Psoas muscle (tissue), 8 donors: ENCODE data around the gene CGB7. TPM values are rescaled to one million over a fixed set of nuclear protein-coding genes. Genes with fewer than 3 reads are reported as not detected.

ENCODE experiments used
- ATAC-seq, 4 donors: fragments of 200-7000 bp; cut with Tn5 transposase; one replicate each; pipeline ENCODE4 v1.9.1; 2020; ENCODE audit warnings: moderate library complexity in 3 of 4, mild to moderate bottlenecking in 2 of 4
- DNase-seq, 2 donors: peaks; one replicate each; pipeline ENCODE4 v3.0.0-alpha.2; 2020
- H3K27ac ChIP-seq: fragments of 200-600 bp; one replicate; pipeline ENCODE4 v1.8.0; 2022
- H3K27me3 ChIP-seq, 3 donors: fragments of 200-600 bp in 1 of 3; one replicate each; pipeline versions ENCODE4 v1.6.1 to v1.8.0; 2013 to 2022; ENCODE audit warnings: low read length in 2 of 3, mild to moderate bottlenecking in 2 of 3, moderate library complexity in 1 of 3; ENCODE audit not compliant: insufficient read depth in 3 of 3
- H3K36me3 ChIP-seq, 2 donors: fragments of 200-600 bp in 1 of 2; one replicate each; pipeline versions ENCODE4 v1.6.1 to v1.8.0; 2013 to 2022; ENCODE audit warnings: low read depth in 1 of 2, mild to moderate bottlenecking in 1 of 2, moderate library complexity in 1 of 2; ENCODE audit not compliant: insufficient read depth in 1 of 2
- H3K4me1 ChIP-seq: fragments of 200-600 bp; one replicate; pipeline ENCODE4 v1.8.0; 2022
- H3K4me3 ChIP-seq: fragments of 200-600 bp; one replicate; pipeline ENCODE4 v1.8.0; 2022; ENCODE audit warnings: mild to moderate bottlenecking
- H3K9me3 ChIP-seq: fragments of 200-600 bp; one replicate; pipeline ENCODE4 v1.8.0; 2022
- CTCF ChIP-seq: fragments of 200-600 bp; IDR thresholded peaks from one replicate; pipeline ENCODE4 v1.8.0; 2022; ENCODE audit warnings: antibody characterized with exemption
- WGBS, 3 donors: extraction: QIAGEN DNeasy Blood & Tissue Kit; methylation state at CpG; one replicate each; pipeline versions ENCODE4 v1.1.6 to v1.1.7; 2013; 5-methylcytosine and 5-hydroxymethylcytosine counted together
- intact Hi-C, 2 donors: fragments of 100-400 bp; cut with DNase I; formaldehyde crosslinking; loops; one replicate each; pipeline versions ENCODE4 v1.11.0 to v1.14.2; 2022
- polyA plus RNA-seq, 3 donors: library from polyadenylated mRNA; stranded (reverse); fragments of 200-250 nt; gene quantifications; one replicate each; pipeline ENCODE4 v1.2.3, GENCODE V29; 2013
- total RNA-seq, 4 donors: library from RNA; stranded (reverse); fragmentation: NEBNext Ultra II Directional in 2 of 4; extraction: Animal tissue kit (Norgen Biotek cat#: 25700) in 2 of 4; gene quantifications; one replicate each; pipeline versions ENCODE4 v1.2.1 to v1.2.4, GENCODE V29; 2021 to 2023
- donor health status: healthy with polysubstance abuse.
- donor health status: DM: no; HTN: no; CAD: no; lungs with moderate emphysema.
- donor health status: Bipolar disorder and iron deficiency.
- donor health status: healthy.
- donor health status: DM: yes; HTN: yes; CAD: no.
- donor health status: DM: no; HTN: no; CAD: no.
- donor health status: DM: no; HTN: no; CAD: no.
- donor health status: DM: yes; HTN: yes; CAD: no.

Gene CGB7
- total and polyA plus RNA-seq, 7 donors, result 0.20 to 1.1 (median 0.46) TPM

DNA sequence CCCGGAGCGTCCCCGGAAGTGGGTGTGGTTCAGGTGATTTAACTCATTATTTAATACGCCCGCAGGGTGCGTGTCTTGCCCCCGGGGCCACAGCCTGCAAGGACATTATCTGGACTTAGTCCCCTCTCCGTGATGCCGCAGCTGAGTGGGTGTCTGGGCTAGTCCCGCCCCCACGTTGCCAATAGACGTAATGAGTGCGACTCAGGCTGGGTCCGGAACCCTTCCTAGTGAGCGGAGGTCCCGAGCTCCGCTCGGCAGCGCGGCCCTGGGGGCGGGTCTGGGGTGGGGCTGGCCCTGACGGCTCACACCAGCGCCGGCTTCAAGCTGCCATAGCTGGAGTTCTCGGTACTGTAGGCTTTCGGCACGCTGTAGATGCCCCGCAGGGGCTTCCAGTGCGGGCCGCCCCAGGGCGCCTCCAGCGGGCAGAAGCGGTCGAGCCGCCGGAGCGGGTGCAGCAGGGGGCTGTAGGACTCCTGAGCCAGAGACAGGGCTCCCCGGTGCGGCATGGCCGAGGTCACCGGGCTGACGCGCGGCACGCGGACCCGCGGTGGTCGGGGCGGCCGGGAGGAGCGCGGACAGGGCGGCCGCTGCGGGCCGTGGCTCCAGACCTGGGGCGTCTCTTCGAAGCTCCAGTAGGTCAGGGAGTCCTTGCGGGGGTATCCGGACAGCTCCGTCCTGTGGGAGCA lies 39.7 kb downstream of the CGB7 start:
- intact Hi-C loops, result no loop called here
- H3K27me3 ChIP-seq, result no peaks in the 10 kb centered on the region
- peaks cover 7% of the 10 kb centered on the region for H3K4me1 ChIP-seq
- peak overlapping the region; percentile 66 for H3K4me3 ChIP-seq
- peak; percentile 50 for TF ChIP-seq CTCF
- H3K36me3 ChIP-seq, result peaks cover 12 to 29% of the 10 kb centered on the region in 2 donors
- peak; percentile 62 to 80 for DNase-seq
- no peaks in the 10 kb centered on the region for H3K9me3 ChIP-seq
- H3K27ac ChIP-seq, result no peak overlapping the region
- ATAC-seq, result peak; percentile 71 to 78 (median 75)
- 0 to 1% (median 1%) methylated on average over 59 to 62 of the region's 62 CpGs for WGBS, 3 donors

DNA sequence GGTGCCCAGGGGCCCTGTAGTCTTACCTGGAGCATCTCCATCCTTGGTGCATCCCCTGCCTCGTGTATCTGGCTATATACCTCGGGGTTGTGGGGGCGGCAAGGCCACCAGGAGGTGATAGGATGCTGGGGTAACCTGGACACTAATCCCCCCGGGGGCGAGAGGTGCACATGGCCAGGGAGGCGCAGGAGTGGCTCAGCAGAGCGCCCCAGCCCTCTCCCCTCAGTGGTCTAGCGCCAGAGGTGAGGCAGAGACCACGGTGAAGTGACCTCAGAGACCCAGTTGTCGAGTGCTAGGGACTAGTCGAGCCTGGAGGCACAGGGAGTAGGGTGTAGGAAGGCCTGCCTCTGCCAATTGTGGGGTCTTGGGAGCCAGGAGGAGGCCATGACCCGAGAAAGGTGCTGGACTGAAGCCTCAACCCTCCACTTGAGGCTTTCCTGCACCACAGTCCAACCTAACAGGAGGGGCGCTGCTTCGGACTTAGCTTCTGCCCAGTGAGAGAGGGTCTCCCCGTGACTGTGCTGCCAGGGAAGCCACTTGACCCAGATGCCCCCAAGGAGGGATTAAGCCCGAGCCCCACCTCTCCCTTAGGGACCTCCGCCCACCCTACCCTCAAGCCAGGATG lies 40.4 kb downstream of the CGB7 start, which contains the start of gene LHB:
Gene LHB, minus strand, starts transcription at position 51 of the 625 bp plus-strand sequence. Its CDS starts 10 bp downstream, at position 41.
- peaks cover 12 to 34% of the 10 kb centered on the region in 2 donors for H3K36me3 ChIP-seq
- no peak within 1 kb of the TSS for H3K27ac ChIP-seq
- peak within 1 kb of the TSS; percentile 66 for H3K4me3 ChIP-seq
- WGBS, 3 donors, result 67 to 69% (median 67%) methylated on average over 16 to 17 of the region's 17 CpGs
- no peaks in the 10 kb centered on the region for H3K27me3 ChIP-seq
- DNase-seq, result no peak
- H3K9me3 ChIP-seq, result no peaks in the 10 kb centered on the region
- H3K4me1 ChIP-seq, result peaks cover 7% of the 10 kb centered on the region
- intact Hi-C loops, result no loop called here
- no peak for TF ChIP-seq CTCF
- no peak for ATAC-seq

GRCh38 chr19:49016067-49016839 lies 41.3 kb downstream of the CGB7 start:
- no peak for ATAC-seq
- no peak overlapping the region for H3K27ac ChIP-seq
- H3K36me3 ChIP-seq, result peaks cover 12 to 43% of the 10 kb centered on the region in 2 donors
- H3K4me1 ChIP-seq, result peaks cover 7% of the 10 kb centered on the region
- intact Hi-C loops, result no loop called here
- no peak for DNase-seq
- H3K9me3 ChIP-seq, result no peaks in the 10 kb centered on the region
- no peak for TF ChIP-seq CTCF
- no peaks in the 10 kb centered on the region for H3K27me3 ChIP-seq
- WGBS, 3 donors, result 90 to 96% (median 94%) methylated on average over 23 to 26 of the region's 29 CpGs
- H3K4me3 ChIP-seq, result no peak overlapping the region

GRCh38 chr19:49014870-49015255 lies 42.7 kb downstream of the CGB7 start:
- no peak for TF ChIP-seq CTCF
- H3K4me3 ChIP-seq, result no peak overlapping the region
- ATAC-seq (no peak), DNase-seq (no peak)
- WGBS, 3 donors, result 90 to 95% (median 91%) methylated on average over 18 of the region's 18 CpGs
- peaks cover 17 to 57% of the 10 kb centered on the region in 2 donors for H3K36me3 ChIP-seq
- no peaks in the 10 kb centered on the region for H3K27me3 ChIP-seq
- H3K4me1 ChIP-seq, result peaks cover 7% of the 10 kb centered on the region
- intact Hi-C loops, result loop anchor here in 1 of 2 donors (5.0 kb wide), 1 partner anchor 42 kb away; the partner anchor contains the start of gene CGB7
- no peak overlapping the region for H3K27ac ChIP-seq
- no peaks in the 10 kb centered on the region for H3K9me3 ChIP-seq
